Nephron (organoid): ENCODE data around the gene ACADVL.

ENCODE experiments used
- H3K27ac Mint-ChIP-seq, 3 experiments: 2 replicates each; pipeline ENCODE4 v1.8.0; 2020; ENCODE audit warnings: mixed read lengths in 3 of 3, mild to moderate bottlenecking in 2 of 3, moderate library complexity in 1 of 3
- H3K27me3 Mint-ChIP-seq: 2 replicates; pipeline ENCODE4 v1.8.0; 2021; ENCODE audit warnings: low read depth, mild to moderate bottlenecking, moderate library complexity, mixed read lengths
- H3K36me3 Mint-ChIP-seq: 2 replicates; pipeline ENCODE4 v1.8.0; 2020; ENCODE audit warnings: low read depth, mixed read lengths
- H3K4me1 Mint-ChIP-seq: 2 replicates; pipeline ENCODE4 v1.8.0; 2020; ENCODE audit warnings: mixed read lengths
- H3K4me3 Mint-ChIP-seq, 3 experiments: 2 replicates each; pipeline ENCODE4 v1.8.0; 2020; ENCODE audit warnings: mild to moderate bottlenecking in 3 of 3, mixed read lengths in 3 of 3, moderate library complexity in 2 of 3
- H3K9me3 Mint-ChIP-seq: 2 replicates; pipeline ENCODE4 v1.8.0; 2020; ENCODE audit warnings: mixed read lengths
- CTCF ChIP-seq, 3 experiments: fragments of 200-600 bp; sonication (generic); IDR thresholded peaks; one replicate each; pipeline ENCODE4 v1.5.0; 2021; ENCODE audit warnings: antibody characterized with exemption in 3 of 3; ENCODE audit not compliant: unreplicated experiment in 3 of 3

ACADVL gene

GRCh38 chr17:7259555-7259889 lies 39.8 kb downstream of the ACADVL start:
- Mint-ChIP-seq H3K27ac (peak overlapping the region in 1 of 3 experiments; percentile 79), H3K9me3 (no peaks in the 10 kb centered on the region), H3K4me3 (peak overlapping the region; percentile 24 to 65 (median 44)), H3K36me3 (peaks cover 37% of the 10 kb centered on the region), H3K4me1 (peaks cover 11% of the 10 kb centered on the region), H3K27me3 (peaks cover 55% of the 10 kb centered on the region)
- no peak for TF ChIP-seq CTCF (IDR thresholded peaks at IDR 0.05; ENCODE audit: unreplicated experiment in 3 of 3)

GRCh38 chr17:7260151-7260550 lies 40.4 kb downstream of the ACADVL start:
- Mint-ChIP-seq H3K36me3 (peaks cover 32% of the 10 kb centered on the region), H3K27ac (peak overlapping the region in 2 of 3 experiments; percentile 18 to 37), H3K27me3 (peaks cover 61% of the 10 kb centered on the region), H3K9me3 (no peaks in the 10 kb centered on the region), H3K4me3 (peak overlapping the region; percentile 54 to 76 (median 63)), H3K4me1 (peaks cover 11% of the 10 kb centered on the region)
- TF ChIP-seq CTCF (IDR thresholded peaks at IDR 0.05; ENCODE audit: unreplicated experiment in 3 of 3): no peak

- H3K27ac Mint-ChIP-seq: peak overlapping the region in 2 of 3 experiments; percentile 18 to 75
- peaks cover 68% of the 10 kb centered on the region for H3K27me3 Mint-ChIP-seq
- peaks cover 32% of the 10 kb centered on the region for H3K36me3 Mint-ChIP-seq
- H3K4me1 Mint-ChIP-seq: peaks cover 11% of the 10 kb centered on the region
- no peak for TF ChIP-seq CTCF (IDR thresholded peaks at IDR 0.05; ENCODE audit: unreplicated experiment in 3 of 3)
- no peaks in the 10 kb centered on the region for H3K9me3 Mint-ChIP-seq
- peak overlapping the region; percentile 54 to 77 (median 76) for H3K4me3 Mint-ChIP-seq
Observed at GRCh38 chr17:7260651-7261378, 41.1 kb downstream of the ACADVL start.

DNA sequence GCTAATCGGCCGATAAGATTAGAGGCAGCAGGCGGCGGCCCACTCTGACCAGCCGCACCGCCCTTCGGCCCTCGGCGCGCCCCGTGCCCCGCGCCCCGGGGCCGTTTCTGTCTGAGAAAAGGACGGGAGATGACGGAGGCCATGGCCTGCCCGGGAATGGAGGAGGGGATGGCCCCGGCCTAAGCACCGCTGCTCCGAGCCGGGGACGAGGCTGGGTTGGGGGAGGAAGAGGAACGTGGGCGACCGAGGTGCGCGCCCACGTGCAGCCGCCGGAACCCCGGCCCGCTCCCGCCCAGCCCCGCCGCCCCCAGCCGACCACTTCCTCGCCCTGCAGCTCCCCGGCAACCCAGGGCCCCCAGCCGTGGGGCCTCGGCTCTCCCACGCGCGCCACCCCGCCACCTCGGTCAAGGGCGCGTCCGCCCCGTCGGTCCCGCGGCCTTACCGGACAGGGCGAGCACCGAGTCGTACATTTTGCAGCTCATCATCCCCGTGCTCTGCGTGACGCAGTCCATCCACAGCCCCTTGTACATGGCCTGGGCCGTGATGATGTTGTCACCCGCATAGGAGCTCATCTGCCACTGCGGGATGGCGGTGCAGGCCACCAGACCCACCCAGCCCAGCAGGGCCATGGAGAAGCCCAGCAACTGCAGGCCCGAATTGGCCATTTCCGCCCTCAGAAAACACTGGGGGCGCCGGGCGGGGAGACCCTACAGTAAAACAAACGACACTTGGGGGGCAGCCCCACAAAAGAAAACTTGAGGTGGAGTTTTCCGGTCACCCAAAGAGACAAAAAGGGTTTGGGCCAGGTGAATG lies 41.8 kb downstream of the ACADVL start:
- H3K9me3 Mint-ChIP-seq: no peaks in the 10 kb centered on the region
- H3K36me3 Mint-ChIP-seq: peaks cover 27% of the 10 kb centered on the region
- H3K4me3 Mint-ChIP-seq: peak overlapping the region; percentile 77 to 90 (median 80)
- peaks cover 11% of the 10 kb centered on the region for H3K4me1 Mint-ChIP-seq
- H3K27me3 Mint-ChIP-seq: peaks cover 74% of the 10 kb centered on the region
- peak overlapping the region in 1 of 3 experiments; percentile 84 for H3K27ac Mint-ChIP-seq
- TF ChIP-seq CTCF (IDR thresholded peaks at IDR 0.05; ENCODE audit: unreplicated experiment in 3 of 3): no peak

- H3K27ac Mint-ChIP-seq: peak within 1 kb of the TSS; percentile 70 to 98 (median 91)
- H3K4me3 Mint-ChIP-seq: peak within 1 kb of the TSS; percentile 80 to 90 (median 89)
- peaks cover 19% of the 10 kb centered on the region for H3K36me3 Mint-ChIP-seq
- no peaks in the 10 kb centered on the region for H3K9me3 Mint-ChIP-seq
- peaks cover 11% of the 10 kb centered on the region for H3K4me1 Mint-ChIP-seq
- no peak for TF ChIP-seq CTCF (IDR thresholded peaks at IDR 0.05; ENCODE audit: unreplicated experiment in 3 of 3)
- peaks cover 78% of the 10 kb centered on the region for H3K27me3 Mint-ChIP-seq
Observed at GRCh38 chr17:7262192-7262934, 42.6 kb downstream of the ACADVL start, which contains the start of gene CLDN7. TSS of gene CLDN7 (minus strand) at chr17:7262478. CDS start at chr17:7262043, 435 bp downstream.
